Fibroblast of lung (primary cell): ENCODE data around the gene SPPL3.

Experiments
- CTCF ChIP-seq, 2 donors: IDR thresholded peaks in 1 of 2; conservative IDR thresholded peaks in 1 of 2; 1 replicate in 1 of 2; 2 replicates in 1 of 2; pipeline ENCODE4 v1.5.1; 2011 to 2012; ENCODE audit warnings: low read length in 2 of 2, control low read depth in 1 of 2, inconsistent platforms in 1 of 2, low read depth in 1 of 2, mild to moderate bottlenecking in 1 of 2
- EZH2 ChIP-seq: IDR thresholded peaks from 2 replicates; pipeline ENCODE4 v1.5.1; 2012; ENCODE audit warnings: low read length, control low read depth, mild to moderate bottlenecking; ENCODE audit errors: missing control alignments

- TF ChIP-seq CTCF (conservative IDR thresholded peaks at IDR 0.05 in 1 of 2, IDR thresholded peaks at IDR 0.05 in 1 of 2; ENCODE audit: low read depth in 1 of 2, low read length in 2 of 2) (no peak), EZH2 (no peak)
Observed at GRCh38 chr12:120939523-120939922, 35.4 kb upstream of the SPPL3 start.
